Activated T-cell treated with anti-CD3 and anti-CD28 coated beads for 4 hours (primary cell): ENCODE results near the gene UBE4B.
"Not testable (repeated sequence)": the region's sequence is repeated elsewhere in the genome, so short reads cannot be mapped to it uniquely, and the experiment has no call there.

Source experiments
- DNase-seq: peaks from one replicate; pipeline ENCODE4 v3.0.0-alpha.2; 2020

The UBE4B gene

GRCh38 chr1:10045480-10046355, 13.0 kb downstream of the UBE4B start:
- DNase-seq: no peak

- DNase-seq: no peak
Observed at GRCh38 chr1:10046356-10047085, 13.8 kb downstream of the UBE4B start.

- DNase-seq: no peak
Observed at GRCh38 chr1:10048601-10049000, 15.8 kb downstream of the UBE4B start.

GRCh38 chr1:10050611-10051010, 17.9 kb downstream of the UBE4B start:
- no peak for DNase-seq

- no peak for DNase-seq
Observed at GRCh38 chr1:10051656-10052055, 18.9 kb downstream of the UBE4B start.

GRCh38 chr1:10052347-10052746, 19.6 kb downstream of the UBE4B start:
- DNase-seq: no peak

- no peak for DNase-seq
Observed at GRCh38 chr1:10054465-10054864, 21.7 kb downstream of the UBE4B start.

- no peak for DNase-seq
Observed at GRCh38 chr1:10056599-10056987, 23.8 kb downstream of the UBE4B start.

GRCh38 chr1:10057343-10057742, 24.6 kb downstream of the UBE4B start:
- DNase-seq: no peak

GRCh38 chr1:10057796-10058195, 25.0 kb downstream of the UBE4B start:
- no peak for DNase-seq

- DNase-seq: no peak
Observed at GRCh38 chr1:10059342-10059718, 26.6 kb downstream of the UBE4B start.

- DNase-seq: no peak
Observed at GRCh38 chr1:10060311-10061100, 27.7 kb downstream of the UBE4B start.

- DNase-seq: no peak
Observed at GRCh38 chr1:10061276-10061675, 28.5 kb downstream of the UBE4B start.

- DNase-seq: no peak
Observed at GRCh38 chr1:10063878-10064277, 31.1 kb downstream of the UBE4B start.

- no peak for DNase-seq
Observed at GRCh38 chr1:10064416-10065343, 31.9 kb downstream of the UBE4B start.

- DNase-seq: no peak
Observed at GRCh38 chr1:10065344-10065685, 32.6 kb downstream of the UBE4B start.

- no peak for DNase-seq
Observed at GRCh38 chr1:10065760-10066159, 33.0 kb downstream of the UBE4B start.

GRCh38 chr1:10068605-10069294, 36.0 kb downstream of the UBE4B start:
- no peak for DNase-seq

- DNase-seq: no peak
Observed at GRCh38 chr1:10070206-10070605, 37.4 kb downstream of the UBE4B start.

GRCh38 chr1:10071640-10072039, 38.9 kb downstream of the UBE4B start:
- DNase-seq: no peak

- not testable (repeated sequence) for DNase-seq
Observed at GRCh38 chr1:10073371-10073770, 40.6 kb downstream of the UBE4B start.
